Stimulated activated CD4-positive, alpha-beta T cell treated with anti-CD3 and anti-CD28 coated beads, Interleukin-4, amount 100 ng/mL, for 48 hours (primary cell): ENCODE measurements around the gene APOL5.
"Not testable (repeated sequence)": the region's sequence is repeated elsewhere in the genome, so short reads cannot be mapped to it uniquely, and the experiment has no call there.

ENCODE experiments used
- DNase-seq, 2 donors: peaks; one replicate each; pipeline ENCODE4 v3.0.0-alpha.2; 2020; ENCODE audit warnings: low read depth in 2 of 2

The APOL5 gene

DNA sequence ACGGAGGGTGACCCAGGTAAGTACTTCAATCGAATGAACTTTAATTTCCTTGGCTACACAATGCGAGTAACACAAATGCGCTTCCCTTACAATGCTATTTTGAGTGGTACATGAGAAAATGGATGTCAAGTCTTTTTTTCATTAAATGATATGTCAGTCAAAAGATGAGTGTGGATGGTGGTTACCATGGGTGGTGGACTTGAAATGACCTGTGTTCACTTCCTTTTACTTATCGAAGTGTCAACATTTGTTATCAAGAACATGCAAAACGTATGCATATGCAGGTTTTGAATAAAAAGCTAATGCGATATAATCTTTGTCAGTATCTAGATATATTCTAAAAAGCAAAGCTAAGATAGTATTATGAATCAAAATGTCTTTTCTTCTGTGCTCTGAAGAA is 8.8 kb upstream of the APOL5 start:
- DNase-seq: no peak

DNA sequence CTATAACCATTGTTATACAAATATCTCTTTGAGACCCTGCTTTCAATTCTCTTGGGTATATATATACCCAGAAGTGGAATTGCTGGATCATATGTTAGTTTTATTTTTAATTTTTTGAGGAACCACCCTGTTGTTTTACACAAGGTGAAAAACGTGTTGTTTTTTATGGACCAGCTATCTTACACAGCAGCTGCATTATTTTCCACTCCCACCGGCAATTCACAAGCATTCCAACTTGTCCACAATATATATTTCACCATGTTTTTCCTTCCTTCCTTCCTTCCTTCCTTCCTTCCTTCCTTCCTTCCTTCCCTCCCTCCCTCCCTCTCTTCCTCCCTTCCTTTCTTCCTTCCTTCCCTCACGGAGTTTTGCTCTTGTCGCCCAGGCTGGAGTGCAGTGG is 6.3 kb upstream of the APOL5 start:
- no peak for DNase-seq

DNA sequence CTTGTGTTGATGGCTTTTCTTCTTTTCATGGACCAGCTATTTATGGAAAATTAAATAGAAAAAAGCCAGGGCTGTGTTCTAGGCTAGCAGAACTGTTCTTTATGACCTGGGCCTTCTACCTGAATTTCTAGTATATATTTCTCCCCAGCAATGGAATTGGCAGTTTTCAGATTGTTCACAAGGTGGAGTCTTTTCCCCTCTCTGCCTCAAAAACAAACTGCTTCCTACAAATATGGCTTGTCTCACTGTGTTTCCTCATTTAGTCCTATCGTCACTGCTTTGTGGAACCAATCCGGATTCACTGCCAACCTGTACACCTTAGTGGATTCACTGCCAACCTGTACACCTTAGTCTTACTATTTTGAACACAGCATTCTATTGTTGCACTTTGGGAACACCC is 5.0 kb upstream of the APOL5 start:
- DNase-seq: no peak

DNA sequence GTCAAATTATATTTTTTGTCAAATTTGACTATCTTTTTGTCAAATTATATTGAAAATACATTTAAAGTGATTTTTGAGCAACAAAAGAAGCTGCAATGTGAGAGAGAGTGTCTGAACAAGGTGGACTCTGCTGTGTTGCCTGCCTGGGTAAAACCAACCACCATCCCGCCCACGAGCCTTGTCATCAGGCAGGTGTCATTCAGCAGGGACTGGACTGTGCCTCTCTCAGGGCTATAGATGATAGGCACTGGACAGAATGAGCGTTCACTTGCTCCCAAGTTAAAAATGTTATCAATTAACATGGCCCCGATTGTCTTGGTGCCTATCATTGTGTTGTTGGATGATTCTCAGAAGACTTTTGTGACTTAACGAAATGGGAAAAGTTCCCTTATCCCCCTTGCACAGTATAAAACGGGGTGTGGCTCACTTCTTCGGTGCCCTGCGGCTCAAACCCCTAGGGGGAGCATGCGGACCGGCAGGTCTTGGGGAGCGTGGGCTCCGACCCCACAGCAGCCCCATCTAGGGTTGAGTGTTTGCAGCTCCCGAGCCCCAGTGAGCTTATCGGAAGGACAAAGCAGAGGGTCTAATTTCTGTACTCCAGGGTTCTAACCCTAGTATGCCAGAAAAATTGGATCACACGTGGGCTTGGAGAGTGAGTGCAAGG is 1.7 kb downstream of the APOL5 start:
- no peak for DNase-seq

DNA sequence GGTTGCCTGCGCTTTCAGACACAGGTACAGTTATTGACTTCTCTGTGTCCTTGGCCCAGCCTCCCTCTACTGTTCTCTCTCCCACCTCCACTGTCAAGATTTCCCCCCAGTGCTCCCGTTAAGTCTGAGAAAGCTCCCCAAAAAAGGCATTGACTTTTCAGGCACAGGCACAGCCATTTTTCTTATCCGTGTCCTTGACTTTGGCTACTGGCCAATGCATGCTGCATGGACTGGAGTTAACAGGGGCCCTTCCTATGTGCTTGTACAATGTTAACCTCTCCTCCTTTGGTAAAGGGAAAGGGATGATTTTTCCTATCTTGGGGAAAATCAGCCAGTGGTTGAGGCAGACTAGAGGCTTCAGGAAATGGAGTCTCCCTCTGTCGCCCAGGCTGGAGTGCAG is 4.3 kb downstream of the APOL5 start:
- no peak for DNase-seq

DNA sequence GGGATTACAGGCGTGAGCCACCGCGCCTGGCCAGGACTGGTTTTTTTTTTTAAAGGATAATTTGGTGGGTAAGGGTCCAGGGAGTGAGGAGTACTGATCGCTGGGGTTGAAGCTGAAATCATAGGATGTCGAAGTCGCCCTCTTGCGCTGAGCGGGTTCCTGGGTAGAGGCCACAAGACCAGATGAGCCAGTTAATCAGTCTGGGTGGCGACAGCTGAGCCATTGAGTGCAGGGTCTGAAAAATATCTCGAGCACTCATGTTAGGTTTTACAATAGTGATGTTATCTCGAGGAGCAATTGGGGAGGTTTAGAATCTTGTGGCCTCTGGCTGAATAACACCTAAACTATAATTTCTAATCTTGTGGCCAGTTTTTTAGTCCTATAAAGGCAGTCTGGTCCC is 7.8 kb downstream of the APOL5 start:
- no peak for DNase-seq

DNA sequence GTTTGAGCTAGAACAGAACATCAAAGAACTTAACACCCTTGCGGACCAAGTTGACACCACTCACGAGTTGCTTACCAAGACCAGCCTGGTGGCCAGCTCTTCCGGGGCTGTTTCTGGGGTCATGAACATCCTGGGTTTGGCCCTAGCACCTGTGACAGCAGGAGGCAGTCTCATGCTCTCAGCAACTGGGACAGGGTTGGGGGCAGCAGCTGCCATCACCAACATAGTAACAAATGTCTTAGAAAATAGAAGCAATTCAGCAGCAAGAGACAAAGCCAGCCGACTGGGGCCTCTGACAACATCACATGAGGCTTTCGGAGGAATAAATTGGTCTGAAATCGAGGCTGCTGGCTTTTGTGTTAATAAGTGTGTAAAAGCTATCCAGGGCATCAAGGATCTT is 8.7 kb downstream of the APOL5 start:
- DNase-seq: no peak

DNA sequence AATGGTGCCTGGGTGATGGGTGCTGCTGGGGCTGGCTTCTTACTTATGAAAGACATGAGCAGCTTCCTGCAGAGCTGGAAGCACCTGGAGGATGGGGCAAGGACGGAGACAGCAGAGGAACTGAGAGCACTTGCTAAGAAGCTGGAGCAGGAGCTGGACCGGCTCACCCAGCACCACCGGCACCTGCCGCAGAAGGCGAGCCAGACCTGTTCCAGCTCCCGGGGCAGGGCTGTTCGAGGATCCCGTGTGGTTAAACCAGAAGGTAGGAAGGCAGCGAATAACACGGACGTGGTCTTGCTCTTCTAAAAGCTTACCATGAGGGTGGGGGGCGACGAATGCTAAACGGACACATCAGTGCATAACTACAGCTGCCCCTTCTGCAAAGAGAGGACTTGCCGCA is 9.3 kb downstream of the APOL5 start:
- no peak for DNase-seq

DNA sequence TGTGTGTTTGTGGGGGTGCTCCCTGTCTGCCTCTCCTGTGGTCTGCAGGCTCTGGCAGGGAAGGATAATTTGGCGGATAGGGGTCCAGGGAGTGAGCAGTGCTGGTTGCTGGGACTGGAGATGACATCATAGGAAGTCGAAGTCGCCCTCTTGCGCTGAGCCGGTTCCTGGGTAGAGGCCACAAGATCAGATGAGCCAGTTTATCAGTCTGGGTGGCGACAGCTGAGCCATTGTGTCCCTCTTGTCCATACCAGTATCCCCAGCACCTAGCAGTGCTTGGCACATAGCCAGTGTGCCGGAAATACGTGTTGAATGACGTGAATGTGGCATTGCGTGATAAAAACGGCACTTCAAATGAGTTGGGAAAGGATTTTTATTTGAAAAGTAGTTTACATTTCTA is 9.8 kb downstream of the APOL5 start:
- DNase-seq: no peak

DNA sequence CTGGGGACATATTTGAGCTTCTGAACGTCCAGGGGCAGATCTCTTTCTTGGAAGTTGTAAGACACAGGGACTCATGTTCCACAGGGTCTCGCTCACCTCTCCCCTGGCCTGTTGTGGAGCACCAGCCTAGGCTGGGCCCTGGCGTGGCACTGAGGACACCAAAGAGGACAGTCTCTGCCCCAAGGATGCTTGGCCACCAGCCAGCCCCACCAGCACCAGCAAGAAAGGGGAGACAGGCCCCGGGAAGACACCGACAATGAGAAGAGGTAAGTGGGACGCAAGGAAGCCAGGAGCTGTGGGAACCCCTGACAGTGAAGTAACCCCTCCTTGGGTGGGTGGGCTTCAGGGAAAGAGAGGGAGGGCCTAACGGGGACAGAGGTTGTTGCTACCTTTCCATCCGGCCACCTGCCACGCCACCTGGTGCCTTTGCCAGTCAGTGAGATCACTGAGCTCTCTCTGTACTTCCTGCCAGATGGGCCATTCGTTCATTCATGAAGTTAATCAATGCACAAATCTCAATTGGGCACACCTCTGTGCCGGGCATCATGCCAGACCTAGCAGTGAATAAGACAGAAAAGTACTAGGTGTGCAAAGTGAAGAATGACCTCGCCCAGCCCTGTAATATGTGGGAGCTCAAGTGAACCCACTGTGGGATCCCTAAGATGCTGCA is 11.1 kb downstream of the APOL5 start:
- no peak for DNase-seq

DNA sequence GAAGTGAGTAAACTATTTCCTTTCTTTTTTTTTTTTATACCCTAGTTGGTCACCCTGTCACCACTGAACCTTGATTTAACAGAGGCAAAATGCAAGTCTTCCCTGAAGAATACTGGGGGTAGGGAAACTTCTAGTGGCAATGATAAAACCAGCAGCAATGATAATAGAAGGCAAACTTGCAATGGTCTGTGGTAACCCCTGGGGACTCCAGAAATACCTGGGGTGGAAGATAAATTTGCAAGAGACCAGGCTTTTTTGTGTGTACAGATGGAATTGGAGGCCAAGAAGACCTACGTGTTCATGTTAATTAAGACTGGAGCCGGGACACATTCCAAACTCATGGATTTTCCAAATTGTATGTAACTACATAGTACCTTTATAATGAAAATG is 11.6 kb downstream of the APOL5 start:
- DNase-seq: no peak

DNA sequence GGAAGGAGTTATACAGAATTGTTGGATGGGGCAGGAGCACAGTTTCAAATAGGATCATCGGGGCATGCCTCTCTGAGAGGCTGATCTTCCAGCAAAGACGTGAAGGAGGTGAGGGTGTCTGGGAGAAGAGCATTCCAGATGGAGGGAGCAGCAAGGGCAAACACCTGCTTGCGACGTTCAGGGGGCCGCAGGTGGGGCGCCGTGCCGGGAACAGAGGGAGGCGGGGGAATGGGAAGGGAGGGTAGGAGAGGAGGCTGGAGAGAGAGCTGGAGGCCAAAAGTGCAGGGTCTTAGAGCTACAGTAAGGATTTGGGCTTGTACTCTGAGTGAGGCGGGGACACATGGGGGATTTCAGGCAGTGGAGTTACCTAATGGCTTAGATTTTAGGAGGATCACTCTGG is 13.6 kb downstream of the APOL5 start:
- DNase-seq: no peak

DNA sequence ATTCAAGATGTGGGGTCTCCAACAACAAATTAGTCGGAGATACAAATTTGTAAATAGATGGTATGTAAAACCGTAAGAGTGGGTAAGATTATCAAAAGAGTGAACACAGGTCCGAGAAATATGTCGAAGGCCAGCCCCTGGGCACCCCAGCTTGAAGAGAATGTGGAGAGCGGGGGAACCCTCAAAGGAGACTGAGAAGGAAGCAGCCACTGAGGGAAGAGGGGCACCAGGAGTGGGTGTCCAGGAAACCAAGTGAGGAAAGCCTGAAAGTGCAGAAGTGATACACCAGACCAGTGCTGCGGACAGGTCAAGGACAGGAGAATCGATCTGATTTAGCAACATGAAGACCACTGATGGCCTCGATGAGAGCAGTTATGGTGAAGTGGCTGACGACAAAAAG is 14.4 kb downstream of the APOL5 start:
- no peak for DNase-seq

DNA sequence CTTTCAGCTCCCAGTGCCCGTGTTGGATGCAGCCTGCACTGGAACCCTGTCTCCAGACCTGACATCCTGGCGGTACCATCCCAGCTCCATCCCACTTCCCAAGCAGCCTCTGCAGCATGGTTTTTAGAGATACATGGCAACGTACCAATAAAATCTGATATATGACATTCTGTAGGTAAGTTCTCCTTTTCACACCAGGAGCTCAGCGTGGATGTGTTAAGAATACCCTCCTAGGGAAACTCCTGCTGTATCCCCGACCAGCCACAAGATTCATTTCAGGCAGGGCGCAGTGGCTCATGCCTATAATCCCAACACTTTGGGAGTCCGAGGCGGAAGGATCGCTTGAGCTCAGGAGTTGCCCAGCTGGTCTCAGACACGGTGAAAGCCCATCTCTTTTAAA is 15.4 kb downstream of the APOL5 start:
- no peak for DNase-seq

DNA sequence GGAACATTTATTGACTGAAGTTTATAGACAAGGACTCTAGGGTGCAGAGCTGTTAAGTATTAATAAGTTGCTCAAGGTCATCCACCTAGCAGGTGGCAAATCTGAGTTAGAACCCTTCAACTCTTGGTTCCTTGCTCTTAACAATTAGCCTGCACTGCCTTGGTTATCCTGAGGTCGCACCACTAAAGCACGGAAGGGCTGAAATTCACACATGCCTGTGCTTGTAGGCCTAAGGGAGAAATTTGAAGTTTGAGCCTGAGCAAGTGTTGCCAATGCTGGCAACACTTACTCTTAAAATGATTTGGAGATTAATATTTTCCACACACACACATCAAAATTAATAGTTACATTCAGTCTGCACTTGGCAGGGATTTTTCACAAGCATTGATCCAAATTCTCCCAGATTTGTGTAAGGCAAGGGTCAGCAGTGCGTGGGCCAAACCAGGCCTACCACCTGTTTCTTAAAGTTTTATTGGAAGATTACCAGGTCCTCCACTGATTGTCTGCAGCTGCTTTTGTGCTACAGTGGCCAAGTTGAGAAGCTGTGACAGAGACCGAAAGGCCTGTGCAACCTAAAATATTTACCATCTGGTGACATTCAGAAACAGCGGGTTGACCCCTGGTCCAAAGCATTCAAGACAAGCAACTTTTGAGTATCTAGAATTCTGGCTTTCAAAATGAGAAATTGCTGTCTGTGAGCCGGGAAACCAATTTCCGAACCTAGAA is 16.3 kb downstream of the APOL5 start:
- DNase-seq: no peak

DNA sequence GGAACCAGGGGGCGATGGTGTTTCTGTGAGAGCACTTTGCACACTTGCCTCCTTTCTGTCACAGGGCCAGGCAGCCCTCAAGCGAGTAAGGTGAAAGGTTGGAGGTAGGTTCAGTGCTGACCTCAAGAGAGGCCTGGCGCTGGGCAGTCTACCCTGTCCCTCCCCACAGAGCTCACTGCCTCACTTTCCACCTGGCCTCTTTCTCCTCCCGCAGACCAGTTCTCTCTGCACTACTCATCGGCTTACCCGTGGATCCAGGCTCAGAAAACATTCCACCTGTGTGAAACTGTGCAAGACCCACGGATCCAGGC is 16.8 kb downstream of the APOL5 start:
- no peak for DNase-seq

DNA sequence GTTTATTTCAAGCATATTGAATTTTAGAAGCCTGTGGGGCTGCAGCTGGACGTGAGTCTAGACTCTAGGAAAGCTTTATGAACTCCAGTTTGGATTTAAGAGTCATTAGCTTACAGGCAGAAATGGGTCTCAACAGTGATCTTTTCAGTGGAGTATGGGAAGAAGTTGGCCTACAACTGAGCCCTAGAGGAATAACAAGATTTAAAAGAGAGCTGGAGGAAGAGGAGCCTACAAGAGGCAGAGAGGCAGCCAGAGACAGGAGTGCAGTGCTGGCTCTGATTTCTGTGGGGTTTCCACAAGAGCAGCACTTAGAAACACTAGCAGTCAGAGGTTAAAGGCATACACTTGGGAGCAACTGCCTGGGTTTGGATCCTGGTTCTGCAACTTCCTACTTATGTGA is 17.9 kb downstream of the APOL5 start:
- no peak for DNase-seq

DNA sequence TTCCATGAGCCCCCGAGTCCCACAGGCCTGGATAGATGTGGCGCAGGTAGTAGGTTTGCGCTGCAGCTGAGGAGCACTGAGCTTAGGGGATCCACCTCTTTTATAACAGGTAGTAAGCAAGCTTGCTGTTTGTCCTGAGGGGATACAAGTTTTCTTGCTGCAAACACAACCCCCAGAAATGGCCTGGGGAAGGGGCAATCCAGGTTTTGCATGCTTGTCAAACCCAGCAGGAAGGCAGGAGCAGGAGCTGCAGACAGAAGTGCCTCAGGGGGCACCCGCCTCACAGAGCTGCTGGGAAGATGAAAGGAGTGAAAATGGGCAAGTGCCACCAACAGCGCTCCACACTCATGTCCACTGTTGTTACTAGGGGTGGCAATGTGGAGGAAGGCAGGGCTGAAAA is 18.5 kb downstream of the APOL5 start:
- no peak for DNase-seq

DNA sequence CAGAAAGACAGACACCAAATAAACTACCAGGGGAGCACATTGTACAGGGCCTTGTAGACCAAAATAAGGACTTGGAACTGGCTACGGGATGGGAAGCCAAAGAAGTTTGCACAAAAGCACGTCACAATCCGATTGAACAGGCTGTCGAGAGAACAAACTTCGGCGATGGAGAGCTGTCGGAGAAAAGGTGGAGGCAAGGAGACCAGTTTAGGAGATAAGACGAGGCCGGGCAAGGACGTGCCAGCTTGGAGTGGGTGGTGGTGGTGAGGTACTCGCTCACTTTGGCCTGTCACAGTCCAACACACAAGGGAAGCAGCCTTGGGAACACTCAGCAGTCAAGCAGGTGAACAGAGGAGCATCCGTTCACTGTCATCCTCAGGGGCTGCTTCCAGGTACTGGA is 19.0 kb downstream of the APOL5 start:
- no peak for DNase-seq

DNA sequence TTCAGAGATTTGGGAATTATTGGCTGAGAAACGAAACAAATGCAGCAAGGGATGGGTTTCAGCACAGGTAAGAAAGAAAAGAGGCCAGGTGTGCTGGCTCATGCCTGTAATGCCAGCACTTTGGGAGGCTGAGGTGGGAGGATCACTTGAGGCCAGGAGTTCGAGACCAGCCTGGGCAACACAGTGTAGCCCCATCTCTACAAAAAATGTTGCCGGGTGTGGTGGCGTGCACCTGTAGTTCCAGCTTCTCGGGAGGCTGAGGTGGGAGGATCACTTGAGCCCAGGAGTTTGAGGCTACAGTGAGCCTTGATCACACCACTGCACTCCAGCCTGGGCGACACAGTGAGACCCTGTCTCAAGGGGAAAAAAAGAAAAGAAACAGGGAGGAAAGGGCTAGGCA is 20.2 kb downstream of the APOL5 start:
- not testable (repeated sequence) for DNase-seq

DNA sequence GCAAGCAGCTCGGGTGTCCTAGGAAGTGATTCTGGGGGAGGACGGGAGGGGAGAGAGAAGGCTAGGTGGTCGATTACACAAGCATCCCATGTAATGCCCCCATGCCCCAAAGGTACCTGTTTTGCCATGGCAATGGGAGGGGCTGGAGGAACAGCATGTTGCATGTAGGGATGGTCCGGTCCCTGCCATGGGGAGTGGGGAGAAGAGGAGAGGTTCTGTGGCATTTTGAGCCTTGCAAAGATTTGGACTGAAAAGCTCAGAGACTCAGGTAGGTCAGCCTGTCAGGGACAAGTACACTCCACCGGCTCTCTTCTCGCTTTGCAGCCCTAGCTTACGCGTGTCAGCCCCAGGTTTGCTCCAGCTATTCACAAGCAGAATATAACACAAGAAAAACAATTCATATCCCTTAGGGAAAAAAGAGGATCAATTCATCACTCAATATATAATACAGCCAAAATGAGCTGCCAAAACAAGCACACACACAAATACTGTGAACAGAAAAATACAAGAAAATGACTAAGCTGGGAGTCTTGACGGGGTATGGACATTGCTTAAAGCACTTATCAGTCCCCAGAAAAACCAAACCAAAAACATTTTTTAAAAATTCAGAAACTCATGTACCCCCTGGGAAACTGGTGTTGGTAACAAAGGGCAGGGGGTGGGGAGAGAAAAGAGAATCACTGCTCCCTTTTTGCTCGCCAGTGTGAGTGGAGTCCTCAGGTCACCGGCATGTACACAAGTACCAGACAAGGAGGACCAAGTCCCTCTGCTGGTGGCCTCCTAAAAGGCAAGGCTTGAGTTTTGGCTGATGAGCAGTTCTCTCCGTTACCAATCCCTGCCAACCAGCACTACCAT is 21.6 kb downstream of the APOL5 start:
- no peak for DNase-seq

DNA sequence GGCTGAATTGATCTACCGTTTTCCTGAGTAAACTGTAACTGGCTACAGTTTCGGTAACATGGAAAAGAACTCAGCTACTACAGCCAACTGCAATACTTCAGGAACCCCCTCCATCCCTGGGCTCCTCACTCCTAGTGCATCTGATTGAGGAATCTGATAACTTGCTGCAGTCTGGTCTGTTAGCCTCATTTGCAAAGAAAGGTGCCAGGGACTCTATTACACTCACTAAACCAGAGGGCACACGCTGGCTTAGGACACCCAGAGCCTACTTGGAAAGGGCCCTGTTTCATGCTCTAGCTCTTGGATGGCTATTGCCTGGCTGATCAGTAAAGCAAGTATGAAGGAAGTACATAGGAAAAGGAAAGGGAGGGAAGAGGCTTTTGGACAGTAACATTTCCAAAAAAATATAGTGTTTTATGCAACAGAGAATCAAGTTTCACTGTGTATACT is 22.3 kb downstream of the APOL5 start:
- DNase-seq: no peak

DNA sequence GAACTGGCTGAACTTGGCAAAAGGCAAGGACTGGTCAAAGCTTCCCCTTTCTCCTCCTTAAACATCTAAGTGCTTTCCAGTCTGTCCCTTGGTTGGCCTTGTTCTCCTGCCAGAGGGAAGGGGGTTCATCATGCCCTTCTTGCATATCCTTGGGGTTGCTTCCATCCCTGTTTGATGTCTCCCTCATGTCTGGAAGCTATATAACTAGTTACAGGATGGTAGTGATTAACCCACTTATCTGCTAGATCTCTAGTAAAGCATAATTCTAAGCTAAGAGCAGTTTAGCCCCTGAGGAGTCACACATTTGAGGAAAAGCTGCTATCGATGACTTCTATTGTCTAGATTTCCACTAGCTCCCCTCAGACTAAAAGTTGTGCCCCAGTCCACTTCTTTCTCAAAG is 22.9 kb downstream of the APOL5 start:
- no peak for DNase-seq
